Measurements from ENCODE around the gene HOMER3. TPM values are rescaled to one million over a fixed set of nuclear protein-coding genes. Genes with fewer than 3 reads are reported as not detected.

HOMER3 gene
- total RNA-seq, 4 donors from 2014 or later: 86.2 to 202 (median 113) TPM

DNA sequence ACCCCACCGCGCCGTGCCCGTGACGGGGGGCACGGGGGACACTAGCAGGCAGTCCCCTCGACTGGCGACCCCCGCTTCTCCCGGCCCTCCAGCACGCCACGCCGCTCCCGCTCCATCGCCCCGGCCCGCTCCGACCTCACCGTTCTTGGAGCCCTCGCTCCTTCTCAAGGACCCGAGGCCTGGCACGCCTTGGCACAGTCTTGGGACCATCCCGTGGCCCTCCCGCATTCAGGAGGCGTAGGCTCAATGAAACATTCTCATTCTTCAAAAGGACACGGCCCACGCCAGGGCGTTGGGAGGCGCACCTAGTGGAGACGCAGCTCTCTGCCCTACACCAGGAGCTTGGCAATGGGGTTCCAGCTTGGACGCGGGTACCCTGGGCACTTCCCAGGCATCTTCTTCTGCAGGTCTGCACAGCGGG, 44.6 kb downstream of the HOMER3 start:
- Histone ChIP-seq H3K27me3 (no peaks in the 10 kb centered on the region), H3K9me3 (no peaks in the 10 kb centered on the region), H3K27ac (no peak overlapping the region), H3K4me1 (peaks cover 8 to 31% of the 10 kb centered on the region in 2 donors), H3K4me3 (peak overlapping the region in 1 of 4 donors; percentile 9), H3K36me3 (peaks cover 0 to 15% of the 10 kb centered on the region in 2 donors)
- no peak for DNase-seq
- intact Hi-C loops (cut with DNase I; ENCODE audit: low total_unique reads) (loop anchor here (10.0 kb wide), 1 partner anchor 138 kb away; the partner anchor contains the start of genes ARMC6 and SUGP2), in situ Hi-C loops (cut with MboI; ENCODE audit: low sequenced_read_pairs in 4 of 4) (no loop called here)
- no peak for TF ChIP-seq POLR2A (IDR thresholded peaks at IDR 0.05)
- no peak for TF ChIP-seq CTCF (IDR thresholded peaks at IDR 0.05 in 4 of 5, conservative IDR thresholded peaks at IDR 0.05 in 1 of 5)
- no peak for ATAC-seq

GRCh38 chr19:18895824-18896341, 45.1 kb downstream of the HOMER3 start, which contains the start of gene CERS1:
CERS1 (minus strand) TSS chr19:18896158; CDS start chr19:18896072, 86 bp downstream.
- in situ Hi-C loops (cut with MboI; ENCODE audit: low sequenced_read_pairs in 4 of 4) (no loop called here), intact Hi-C loops (cut with DNase I; ENCODE audit: low total_unique reads) (loop anchor here (1.0 to 10.0 kb wide), 3 partner anchors 23 to 139 kb away; partner anchors contain the start of genes ARMC6, COPE, DDX49 and SUGP2)
- DNase-seq (no peak), ATAC-seq (peak; percentile 32)
- Histone ChIP-seq H3K9me3 (no peaks in the 10 kb centered on the region), H3K4me3 (peak within 1 kb of the TSS; percentile 55 to 71 (median 58)), H3K27me3 (no peaks in the 10 kb centered on the region), H3K27ac (peak within 1 kb of the TSS; percentile 16 to 74 (median 46)), H3K36me3 (peaks cover 0 to 15% of the 10 kb centered on the region in 2 donors), H3K4me1 (peaks cover 8 to 31% of the 10 kb centered on the region in 2 donors)
- peak in 1 of 2 donors; percentile 19 for TF ChIP-seq POLR2A (IDR thresholded peaks at IDR 0.05)
- no peak for TF ChIP-seq CTCF (IDR thresholded peaks at IDR 0.05 in 4 of 5, conservative IDR thresholded peaks at IDR 0.05 in 1 of 5)

DNA sequence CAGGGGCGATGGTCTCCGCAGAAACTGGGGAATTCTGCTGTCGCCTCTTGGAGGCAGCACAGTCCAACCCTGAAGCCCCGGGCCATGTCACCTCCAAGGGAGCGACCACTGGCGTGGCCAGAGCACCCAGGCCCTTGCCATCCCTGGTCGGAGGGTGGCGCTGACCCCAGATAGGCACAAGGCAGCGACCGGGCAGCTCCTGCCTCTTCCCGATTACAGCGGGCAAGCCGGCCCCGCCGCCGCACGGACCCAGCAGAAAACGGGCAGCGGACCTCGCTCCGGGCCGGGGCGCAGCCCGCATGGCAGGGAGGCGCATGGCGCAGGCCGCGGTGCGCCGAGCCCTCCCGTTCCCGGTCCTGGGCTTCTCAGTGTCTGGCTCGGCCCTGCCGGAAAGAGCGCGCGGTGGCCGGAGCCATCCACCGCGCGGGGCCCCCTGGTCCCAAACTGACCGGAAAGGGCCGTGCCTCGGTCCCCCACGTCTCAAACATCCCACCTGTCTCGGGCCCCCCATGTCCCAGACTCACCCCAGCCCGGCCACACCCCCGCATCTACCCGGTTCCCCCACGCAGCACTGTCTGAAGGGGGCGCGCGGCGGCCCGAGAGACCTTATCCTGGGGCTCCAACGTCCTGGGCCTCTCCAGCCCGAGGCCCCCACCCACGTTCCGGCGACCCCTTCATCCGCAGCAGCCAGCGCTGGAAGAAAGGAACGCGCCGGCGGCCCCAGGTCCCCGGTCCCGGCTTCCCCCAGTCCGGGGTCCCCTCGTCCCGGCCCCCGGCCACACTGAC, 45.8 kb downstream of the HOMER3 start:
- DNase-seq (peak; percentile 33 to 68), ATAC-seq (peak; percentile 72 to 73)
- intact Hi-C loops (cut with DNase I; ENCODE audit: low total_unique reads): loop anchor here (1.0 to 10.0 kb wide), 3 partner anchors 24 to 140 kb away; partner anchors contain the start of genes ARMC6, COPE, DDX49 and SUGP2
- H3K27me3 ChIP-seq: no peaks in the 10 kb centered on the region
- peak overlapping the region; percentile 16 to 74 (median 46) for H3K27ac ChIP-seq
- in situ Hi-C loops (cut with MboI; ENCODE audit: low sequenced_read_pairs in 4 of 4): no loop called here
- H3K9me3 ChIP-seq: no peaks in the 10 kb centered on the region
- TF ChIP-seq POLR2A (IDR thresholded peaks at IDR 0.05): peak in 1 of 2 donors; percentile 0
- TF ChIP-seq CTCF (IDR thresholded peaks at IDR 0.05 in 4 of 5, conservative IDR thresholded peaks at IDR 0.05 in 1 of 5): peak in 4 of 5 experiments; percentile 41 to 57 (median 54)
- H3K4me3 ChIP-seq: peak overlapping the region; percentile 55 to 71 (median 58)
- H3K36me3 ChIP-seq: peaks cover 0 to 12% of the 10 kb centered on the region in 2 donors
- H3K4me1 ChIP-seq: peaks cover 8 to 31% of the 10 kb centered on the region in 2 donors

GRCh38 chr19:18894254-18895037, 46.6 kb downstream of the HOMER3 start:
- intact Hi-C loops (cut with DNase I; ENCODE audit: low total_unique reads) (loop anchor here (1.0 to 10.0 kb wide), 3 partner anchors 24 to 140 kb away; partner anchors contain the start of genes ARMC6, COPE, DDX49 and SUGP2), in situ Hi-C loops (cut with MboI; ENCODE audit: low sequenced_read_pairs in 4 of 4) (no loop called here)
- Histone ChIP-seq H3K27me3 (no peaks in the 10 kb centered on the region), H3K4me3 (peak overlapping the region; percentile 55 to 71 (median 58)), H3K4me1 (peaks cover 8 to 31% of the 10 kb centered on the region in 2 donors), H3K9me3 (no peaks in the 10 kb centered on the region), H3K36me3 (peaks cover 0 to 5% of the 10 kb centered on the region in 2 donors), H3K27ac (peak overlapping the region in 2 of 4 donors; percentile 59 to 74)
- DNase-seq (no peak), ATAC-seq (peak; percentile 6 to 14)
- TF ChIP-seq CTCF (IDR thresholded peaks at IDR 0.05 in 4 of 5, conservative IDR thresholded peaks at IDR 0.05 in 1 of 5) (no peak), POLR2A (IDR thresholded peaks at IDR 0.05) (no peak)
